Skeletal muscle satellite cell (primary cell): Measurements from ENCODE around the gene PARN.

Experiments
- H3K27me3 ChIP-seq: 2 replicates; pipeline ENCODE4 v1.7.0; 2013; ENCODE audit warnings: low read length; ENCODE audit not compliant: control insufficient read depth, insufficient read depth
- H3K36me3 ChIP-seq: 2 replicates; pipeline ENCODE4 v1.7.0; 2013; ENCODE audit warnings: mild to moderate bottlenecking, control low read depth, low read length; ENCODE audit not compliant: insufficient read depth
- H3K4me1 ChIP-seq: 2 replicates; pipeline ENCODE4 v1.7.0; 2013; ENCODE audit warnings: low read length; ENCODE audit not compliant: control insufficient read depth, insufficient read depth
- H3K4me2 ChIP-seq: 2 replicates; pipeline ENCODE4 v1.7.0; 2013; ENCODE audit warnings: mild to moderate bottlenecking, low read length
- H3K4me3 ChIP-seq: 2 replicates; pipeline ENCODE4 v1.7.0; 2013; ENCODE audit warnings: low read length
- H3K9ac ChIP-seq: 2 replicates; pipeline ENCODE4 v1.7.0; 2013; ENCODE audit warnings: mild to moderate bottlenecking, low read depth, low read length, moderate library complexity
- H3K9me3 ChIP-seq: replicated peaks from 2 replicates; pipeline ENCODE4 v1.7.0; 2013; ENCODE audit warnings: mild to moderate bottlenecking, control low read depth, low read length

The PARN gene

DNA sequence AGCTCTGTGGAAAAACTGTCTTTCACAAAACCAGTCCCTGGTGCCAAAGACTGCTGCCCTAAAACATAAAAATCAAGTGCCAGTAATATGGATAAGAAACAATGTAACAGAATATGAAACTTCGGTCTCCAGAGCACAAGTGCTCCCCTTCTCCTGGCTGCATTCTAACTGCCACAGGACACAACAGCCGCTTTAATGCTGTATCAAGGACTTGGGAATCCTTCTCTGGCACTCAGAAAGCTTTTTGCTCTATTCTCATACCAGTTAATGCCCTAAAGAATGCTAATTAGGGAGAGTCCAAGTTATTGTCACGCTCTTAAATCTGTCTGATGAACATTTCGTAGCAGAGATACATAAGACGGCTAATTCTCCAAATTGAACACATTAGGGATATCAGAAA, 90.9 kb downstream of the PARN start:
- Histone ChIP-seq H3K4me2 (no peak overlapping the region), H3K9ac (no peak overlapping the region), H3K36me3 (peaks cover 6% of the 10 kb centered on the region), H3K4me3 (no peak overlapping the region), H3K4me1 (no peaks in the 10 kb centered on the region), H3K9me3 (no peaks in the 10 kb centered on the region), H3K27me3 (no peaks in the 10 kb centered on the region)

- Histone ChIP-seq H3K9me3 (no peaks in the 10 kb centered on the region), H3K4me1 (no peaks in the 10 kb centered on the region), H3K27me3 (no peaks in the 10 kb centered on the region), H3K9ac (no peak overlapping the region), H3K4me3 (no peak overlapping the region), H3K36me3 (peaks cover 6% of the 10 kb centered on the region), H3K4me2 (no peak overlapping the region)
These were observed 91.5 kb downstream of the PARN start for GRCh38 chr16:14538604-14539003.

DNA sequence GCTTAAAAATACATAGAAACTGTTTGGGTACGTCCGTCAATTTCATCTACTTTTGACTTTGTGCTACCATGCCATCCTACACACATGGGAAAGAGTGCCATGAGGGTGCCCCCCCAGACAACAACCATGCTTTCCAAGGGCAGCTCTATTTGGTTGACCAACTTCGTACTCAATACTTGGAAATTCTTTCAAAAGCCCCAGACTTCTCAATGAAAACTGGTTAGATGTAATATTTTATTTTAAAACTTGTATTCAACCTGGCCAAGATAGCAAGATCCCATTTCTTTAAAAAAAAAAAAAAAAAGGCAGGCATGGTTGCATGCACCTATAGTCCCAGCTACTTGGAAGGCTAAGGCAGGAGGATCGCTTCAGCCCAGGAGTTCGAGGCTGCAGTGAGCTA, 98.4 kb downstream of the PARN start:
- Histone ChIP-seq H3K36me3 (no peaks in the 10 kb centered on the region), H3K27me3 (no peaks in the 10 kb centered on the region), H3K4me3 (no peak overlapping the region), H3K4me1 (peaks cover 24% of the 10 kb centered on the region), H3K9ac (no peak overlapping the region), H3K9me3 (no peaks in the 10 kb centered on the region), H3K4me2 (no peak overlapping the region)

GRCh38 chr16:14531101-14531500, 99.0 kb downstream of the PARN start:
- no peaks in the 10 kb centered on the region for H3K9me3 ChIP-seq
- H3K36me3 ChIP-seq: no peaks in the 10 kb centered on the region
- H3K4me1 ChIP-seq: peaks cover 26% of the 10 kb centered on the region
- no peak overlapping the region for H3K4me2 ChIP-seq
- no peaks in the 10 kb centered on the region for H3K27me3 ChIP-seq
- no peak overlapping the region for H3K9ac ChIP-seq
- no peak overlapping the region for H3K4me3 ChIP-seq

- H3K36me3 ChIP-seq: no peaks in the 10 kb centered on the region
- H3K9me3 ChIP-seq: no peaks in the 10 kb centered on the region
- no peak overlapping the region for H3K9ac ChIP-seq
- H3K27me3 ChIP-seq: no peaks in the 10 kb centered on the region
- peaks cover 26% of the 10 kb centered on the region for H3K4me1 ChIP-seq
- no peak overlapping the region for H3K4me2 ChIP-seq
- H3K4me3 ChIP-seq: no peak overlapping the region
These were observed 100.0 kb downstream of the PARN start for GRCh38 chr16:14530046-14530445.

GRCh38 chr16:14529010-14529669, 100.9 kb downstream of the PARN start:
- H3K4me1 ChIP-seq: peaks cover 26% of the 10 kb centered on the region
- peak overlapping the region; percentile 35 for H3K9ac ChIP-seq
- no peaks in the 10 kb centered on the region for H3K36me3 ChIP-seq
- peak overlapping the region; percentile 85 for H3K4me2 ChIP-seq
- H3K27me3 ChIP-seq: no peaks in the 10 kb centered on the region
- peak overlapping the region; percentile 44 for H3K4me3 ChIP-seq
- no peaks in the 10 kb centered on the region for H3K9me3 ChIP-seq

DNA sequence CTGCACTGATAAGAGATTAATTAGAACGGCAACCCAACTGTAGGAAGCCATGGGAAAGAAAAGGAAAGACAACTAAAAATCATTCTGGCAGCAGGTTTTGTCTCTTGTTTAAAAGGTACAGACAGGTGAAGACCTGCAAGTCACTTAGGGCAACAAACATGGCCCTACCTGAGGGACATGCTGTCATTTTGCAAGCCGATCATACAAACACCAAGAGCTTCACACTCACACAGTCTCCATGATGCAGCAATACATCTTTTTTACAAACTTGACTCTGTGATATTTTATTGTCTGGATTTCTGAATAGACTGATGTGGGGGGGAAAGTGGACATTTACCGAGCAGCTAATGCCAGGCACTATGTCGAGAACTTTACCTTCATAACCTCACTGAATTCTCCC, 101.8 kb downstream of the PARN start:
- peaks cover 26% of the 10 kb centered on the region for H3K4me1 ChIP-seq
- H3K4me2 ChIP-seq: peak overlapping the region; percentile 85
- H3K27me3 ChIP-seq: no peaks in the 10 kb centered on the region
- no peaks in the 10 kb centered on the region for H3K36me3 ChIP-seq
- H3K9ac ChIP-seq: peak overlapping the region; percentile 35
- H3K9me3 ChIP-seq: no peaks in the 10 kb centered on the region
- no peak overlapping the region for H3K4me3 ChIP-seq

DNA sequence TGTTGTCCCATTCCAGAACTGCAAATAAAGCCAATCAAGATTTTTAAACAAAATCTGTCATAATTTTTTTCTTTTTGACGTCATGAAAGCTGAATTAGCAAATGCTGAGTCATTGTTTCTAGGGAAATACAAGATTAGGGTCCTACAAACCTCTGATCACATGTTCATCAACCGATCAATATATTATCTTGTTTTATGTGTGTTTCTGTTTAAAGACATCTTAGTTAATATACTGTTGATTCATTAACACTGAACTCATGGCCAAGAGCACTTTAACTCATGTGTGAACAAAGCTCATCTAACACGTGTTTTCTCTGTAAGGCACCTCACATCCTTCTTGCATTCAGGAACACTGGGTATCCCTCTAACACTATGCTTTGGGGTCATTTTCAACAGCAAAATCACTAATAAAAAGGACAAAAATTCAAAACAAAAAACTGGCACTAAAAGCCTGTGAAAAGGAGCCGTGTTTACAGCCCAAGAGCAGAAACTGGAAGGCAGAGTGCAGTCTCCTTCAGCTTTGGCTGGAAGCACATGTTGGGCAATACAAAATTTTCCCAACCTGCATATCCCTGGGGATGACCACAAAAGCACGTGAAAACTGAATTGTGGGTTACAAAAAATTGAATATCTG, 102.5 kb downstream of the PARN start:
- H3K4me1 ChIP-seq: peaks cover 26% of the 10 kb centered on the region
- no peaks in the 10 kb centered on the region for H3K36me3 ChIP-seq
- H3K27me3 ChIP-seq: no peaks in the 10 kb centered on the region
- H3K9me3 ChIP-seq: no peaks in the 10 kb centered on the region
- peak overlapping the region; percentile 26 for H3K9ac ChIP-seq
- H3K4me3 ChIP-seq: no peak overlapping the region
- H3K4me2 ChIP-seq: peak overlapping the region; percentile 13

DNA sequence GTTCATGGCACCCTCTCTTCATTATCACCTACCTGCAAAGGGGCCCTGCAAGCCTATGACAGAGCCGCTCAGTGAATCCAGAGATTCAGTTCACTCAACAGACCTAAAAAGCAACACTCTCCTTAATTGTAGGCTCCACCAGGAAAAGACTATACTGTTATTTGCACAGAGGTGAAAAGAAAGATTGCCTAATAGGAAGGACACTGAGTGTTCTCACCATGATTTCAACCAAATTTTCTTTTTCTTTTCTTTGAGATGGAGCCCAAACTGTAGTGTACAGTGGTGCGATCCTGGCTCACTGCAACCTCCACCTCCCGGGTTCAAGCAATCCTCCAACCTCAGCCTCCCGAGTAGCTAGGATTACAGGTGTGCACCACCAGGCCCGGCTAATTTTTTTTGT, 104.5 kb downstream of the PARN start:
- H3K4me3 ChIP-seq: no peak overlapping the region
- H3K27me3 ChIP-seq: no peaks in the 10 kb centered on the region
- no peak overlapping the region for H3K9ac ChIP-seq
- H3K36me3 ChIP-seq: no peaks in the 10 kb centered on the region
- H3K4me2 ChIP-seq: no peak overlapping the region
- no peaks in the 10 kb centered on the region for H3K9me3 ChIP-seq
- peaks cover 26% of the 10 kb centered on the region for H3K4me1 ChIP-seq

DNA sequence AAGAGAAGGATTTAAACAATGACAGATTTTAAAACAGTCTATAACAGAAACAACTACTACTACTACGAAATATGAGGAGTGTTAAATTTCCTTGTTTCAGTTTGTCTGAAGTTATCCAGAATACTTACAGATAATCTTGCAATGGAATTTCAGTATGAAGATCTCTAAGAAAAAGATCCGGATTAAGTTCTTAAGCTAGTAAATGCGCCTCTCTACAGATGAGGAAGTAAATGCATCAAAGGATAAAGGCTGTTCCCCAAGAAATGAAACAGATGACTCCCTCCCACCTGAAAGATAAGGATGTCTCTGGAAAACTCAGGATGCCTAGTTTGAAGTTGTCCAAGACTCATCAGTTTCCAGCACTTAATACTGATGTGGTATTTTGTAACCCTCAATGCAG, 105.1 kb downstream of the PARN start:
- Histone ChIP-seq H3K9ac (no peak overlapping the region), H3K4me3 (no peak overlapping the region), H3K4me1 (peaks cover 26% of the 10 kb centered on the region), H3K27me3 (no peaks in the 10 kb centered on the region), H3K9me3 (no peaks in the 10 kb centered on the region), H3K4me2 (no peak overlapping the region), H3K36me3 (no peaks in the 10 kb centered on the region)

- H3K4me2 ChIP-seq: no peak overlapping the region
- H3K27me3 ChIP-seq: no peaks in the 10 kb centered on the region
- H3K9me3 ChIP-seq: no peaks in the 10 kb centered on the region
These were observed 106.4 kb downstream of the PARN start for GRCh38 chr16:14523632-14524031.

DNA sequence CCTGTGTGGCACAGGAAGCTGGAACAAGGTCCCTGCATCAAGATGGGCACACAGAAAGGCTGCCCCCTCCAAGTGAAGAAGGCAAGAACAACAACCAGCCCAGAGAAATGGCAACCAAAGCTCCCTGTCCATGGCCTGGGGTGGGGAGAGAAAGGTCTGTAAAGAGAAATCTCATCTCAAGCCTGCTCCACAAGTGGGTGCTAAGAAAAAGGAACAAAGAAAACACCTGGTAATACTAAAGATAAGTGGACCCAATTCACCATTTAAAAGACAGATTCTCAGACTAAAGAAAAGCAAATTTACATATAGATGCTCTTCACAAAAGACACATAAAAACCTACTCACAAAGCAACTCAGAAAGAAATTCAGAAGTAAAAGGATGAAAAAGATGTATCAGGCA, 107.4 kb downstream of the PARN start:
- Histone ChIP-seq H3K4me2 (no peak overlapping the region), H3K36me3 (no peaks in the 10 kb centered on the region), H3K9ac (no peak overlapping the region), H3K4me3 (no peak overlapping the region), H3K27me3 (no peaks in the 10 kb centered on the region), H3K9me3 (no peaks in the 10 kb centered on the region), H3K4me1 (peaks cover 13% of the 10 kb centered on the region)

More at GRCh38 chr16:14523632-14524031, 106.4 kb downstream of the PARN start:
- Histone ChIP-seq H3K9ac (no peak overlapping the region), H3K4me1 (peaks cover 22% of the 10 kb centered on the region), H3K36me3 (no peaks in the 10 kb centered on the region), H3K4me3 (no peak overlapping the region)
